ENCODE data around the gene DACH1.

The DACH1 gene

GRCh38 chr13:71477735-71478134, 389.3 kb downstream of the DACH1 start:
- no peak for DNase-seq

- DNase-seq = no peak
Observed at GRCh38 chr13:71474936-71475335, 392.1 kb downstream of the DACH1 start.

- no peak for DNase-seq
Observed at GRCh38 chr13:71469626-71470025, 397.4 kb downstream of the DACH1 start.

- DNase-seq = no peak
Observed at GRCh38 chr13:71464686-71465085, 402.3 kb downstream of the DACH1 start.

- no peak for DNase-seq
Observed at GRCh38 chr13:71461892-71462291, 405.1 kb downstream of the DACH1 start.

- DNase-seq = no peak
Observed at GRCh38 chr13:71460211-71460610, 406.8 kb downstream of the DACH1 start.

- no peak for DNase-seq
Observed at GRCh38 chr13:71459708-71460107, 407.3 kb downstream of the DACH1 start.

- no peak for DNase-seq
Observed at GRCh38 chr13:71457645-71458044, 409.4 kb downstream of the DACH1 start.

- DNase-seq = no peak
Observed at GRCh38 chr13:71456136-71456535, 410.9 kb downstream of the DACH1 start.

- no peak for DNase-seq
Observed at GRCh38 chr13:71454509-71454908, 412.5 kb downstream of the DACH1 start.

- no peak for DNase-seq
Observed at GRCh38 chr13:71448080-71448630, 418.8 kb downstream of the DACH1 start.

- no peak for DNase-seq
Observed at GRCh38 chr13:71437704-71438103, 429.3 kb downstream of the DACH1 start.

GRCh38 chr13:71430681-71431080, 436.3 kb downstream of the DACH1 start:
- no peak for DNase-seq

GRCh38 chr13:71417205-71417604, 449.8 kb downstream of the DACH1 start:
- DNase-seq = no peak

- no peak for DNase-seq
Observed at GRCh38 chr13:71412231-71412630, 454.8 kb downstream of the DACH1 start.

GRCh38 chr13:71408416-71408815, 458.6 kb downstream of the DACH1 start:
- DNase-seq = no peak

GRCh38 chr13:71399631-71400215, 467.3 kb downstream of the DACH1 start:
- no peak for DNase-seq

- no peak for DNase-seq
Observed at GRCh38 chr13:71396149-71396548, 470.9 kb downstream of the DACH1 start.

GRCh38 chr13:71395053-71395452, 472.0 kb downstream of the DACH1 start:
- no peak for DNase-seq

GRCh38 chr13:71394176-71394575, 472.8 kb downstream of the DACH1 start:
- no peak for DNase-seq

Measured in activated effector memory CD4-positive, alpha-beta T cell treated with Interleukin-2 at 50 U/mL for 16 hours (primary cell).